Activated naive CD4-positive, alpha-beta T cell treated with anti-CD3 and anti-CD28 coated beads, Interleukin-2, amount 10 ng/mL, durations not matched to agents 7 days and 5 days (primary cell): ENCODE measurements around the gene PARD6B.
A peak's percentile ranks its signal among the peaks of the same experiment; 100 is the strongest.

Source experiments
- CTCF ChIA-PET: fragments of 350-600 bp; sonication (Branson Sonifier 250); formaldehyde crosslinking; loops from one replicate; lab custom pipeline; 2021; ENCODE audit warnings: antibody characterized with exemption; lab: Charles Lee
- DNase-seq: peaks from one replicate; pipeline ENCODE4 v3.0.0-alpha.2; 2020
- H3K27ac Mint-ChIP-seq: one replicate; pipeline ENCODE4 v1.8.0; 2021; ENCODE audit warnings: mild to moderate bottlenecking, moderate library complexity, mixed read lengths
- H3K27me3 Mint-ChIP-seq: one replicate; pipeline ENCODE4 v1.8.0; 2021; ENCODE audit warnings: mild to moderate bottlenecking, mixed read lengths
- H3K36me3 Mint-ChIP-seq: one replicate; pipeline ENCODE4 v1.8.0; 2021; ENCODE audit warnings: mixed read lengths
- H3K4me1 Mint-ChIP-seq: one replicate; pipeline ENCODE4 v1.8.0; 2021; ENCODE audit warnings: mixed read lengths
- H3K4me3 Mint-ChIP-seq: one replicate; pipeline ENCODE4 v1.8.0; 2021; ENCODE audit warnings: mild to moderate bottlenecking, moderate library complexity, mixed read lengths
- H3K9me3 Mint-ChIP-seq: one replicate; pipeline ENCODE4 v1.8.0; 2021; ENCODE audit warnings: mixed read lengths

The PARD6B gene, protein sequence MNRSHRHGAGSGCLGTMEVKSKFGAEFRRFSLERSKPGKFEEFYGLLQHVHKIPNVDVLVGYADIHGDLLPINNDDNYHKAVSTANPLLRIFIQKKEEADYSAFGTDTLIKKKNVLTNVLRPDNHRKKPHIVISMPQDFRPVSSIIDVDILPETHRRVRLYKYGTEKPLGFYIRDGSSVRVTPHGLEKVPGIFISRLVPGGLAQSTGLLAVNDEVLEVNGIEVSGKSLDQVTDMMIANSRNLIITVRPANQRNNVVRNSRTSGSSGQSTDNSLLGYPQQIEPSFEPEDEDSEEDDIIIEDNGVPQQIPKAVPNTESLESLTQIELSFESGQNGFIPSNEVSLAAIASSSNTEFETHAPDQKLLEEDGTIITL

GRCh38 chr20:50731055-50731929, at the start of gene PARD6B:
PARD6B (plus strand) TSS chr20:50731580; CDS start chr20:50731787, 207 bp downstream.
- H3K27me3 Mint-ChIP-seq = no peaks in the 10 kb centered on the region
- peak within 1 kb of the TSS; percentile 90 for H3K4me3 Mint-ChIP-seq
- peak; percentile 99 for DNase-seq
- CTCF ChIA-PET = interaction anchor here (0.7 to 1.0 kb wide), 2 partner anchors 18 to 63 kb away, joined by 3 to 4 read pairs; partner anchors contain the start of gene BCAS4
- H3K36me3 Mint-ChIP-seq = no peaks in the 10 kb centered on the region
- H3K9me3 Mint-ChIP-seq = no peaks in the 10 kb centered on the region
- H3K27ac Mint-ChIP-seq = peak within 1 kb of the TSS; percentile 89
- H3K4me1 Mint-ChIP-seq = peaks cover 23% of the 10 kb centered on the region

DNA sequence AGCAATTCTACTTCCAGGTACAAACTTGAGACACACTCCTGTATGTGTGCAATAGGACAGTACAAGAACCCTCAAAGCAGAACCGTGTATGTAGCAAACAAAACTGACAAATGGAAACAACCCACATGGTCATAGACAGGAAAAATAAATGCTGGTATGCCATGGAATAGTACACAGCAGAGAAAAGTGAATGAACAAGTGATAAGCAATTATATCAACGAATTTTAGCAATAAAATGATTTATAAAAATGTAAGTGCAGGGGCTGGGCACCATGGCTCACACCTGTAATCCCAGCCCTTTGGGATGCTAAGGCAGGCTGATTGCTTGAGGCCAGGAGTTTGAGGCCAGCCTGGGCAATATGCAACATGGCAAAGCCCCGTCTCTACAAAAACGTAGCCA, 49.3 kb upstream of the PARD6B start:
- no peak for DNase-seq
- no peak overlapping the region for H3K27ac Mint-ChIP-seq
- H3K4me1 Mint-ChIP-seq = no peaks in the 10 kb centered on the region
- CTCF ChIA-PET = no interaction called here
- no peak overlapping the region for H3K4me3 Mint-ChIP-seq
- H3K9me3 Mint-ChIP-seq = no peaks in the 10 kb centered on the region
- peaks cover 23% of the 10 kb centered on the region for H3K27me3 Mint-ChIP-seq
- H3K36me3 Mint-ChIP-seq = no peaks in the 10 kb centered on the region

GRCh38 chr20:50682947-50683530, 48.3 kb upstream of the PARD6B start:
- CTCF ChIA-PET = no interaction called here
- H3K27me3 Mint-ChIP-seq = peaks cover 26% of the 10 kb centered on the region
- no peak overlapping the region for H3K4me3 Mint-ChIP-seq
- no peaks in the 10 kb centered on the region for H3K4me1 Mint-ChIP-seq
- H3K9me3 Mint-ChIP-seq = no peaks in the 10 kb centered on the region
- no peaks in the 10 kb centered on the region for H3K36me3 Mint-ChIP-seq
- DNase-seq = no peak
- no peak overlapping the region for H3K27ac Mint-ChIP-seq

DNA sequence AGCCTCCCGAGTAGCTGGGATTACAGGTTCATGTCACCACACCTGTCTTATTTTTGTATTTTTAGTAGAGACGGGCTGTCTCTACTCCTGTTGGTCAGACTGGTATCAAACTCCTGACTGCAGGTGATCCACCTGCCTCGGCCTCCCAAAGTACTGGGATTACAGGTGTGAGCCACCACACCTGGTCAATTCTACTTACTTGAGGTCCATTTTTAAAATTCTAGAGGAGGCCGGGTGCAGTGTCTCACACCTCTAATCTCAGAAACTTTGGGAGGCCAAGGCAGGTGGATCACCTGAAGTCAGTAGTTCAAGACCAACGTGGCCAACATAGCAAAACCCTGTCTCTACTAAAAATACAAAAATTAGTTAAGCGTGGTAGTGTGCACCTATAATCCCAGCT, 47.8 kb upstream of the PARD6B start:
- no peak overlapping the region for H3K27ac Mint-ChIP-seq

DNA sequence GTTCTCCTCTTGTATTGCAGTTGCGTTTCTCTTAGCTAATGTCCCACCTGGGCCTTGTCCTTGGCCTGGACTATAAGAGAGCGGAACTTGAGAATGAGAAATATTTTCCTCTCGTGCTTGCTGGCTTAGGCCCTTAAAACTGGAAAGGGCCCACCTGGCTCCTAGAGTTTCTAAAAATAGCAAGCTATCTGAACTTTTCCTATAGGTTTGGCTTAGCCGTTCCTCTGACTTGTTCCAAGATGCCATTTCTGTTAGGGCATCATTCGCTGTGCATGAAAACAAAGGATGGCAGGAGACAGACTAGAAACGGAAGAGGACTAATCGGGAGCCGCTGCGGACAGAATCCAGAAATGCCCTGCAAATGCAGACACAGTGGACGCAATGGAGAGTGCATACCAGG, 44.6 kb upstream of the PARD6B start:
- Mint-ChIP-seq H3K27me3 (peaks cover 46% of the 10 kb centered on the region), H3K36me3 (no peaks in the 10 kb centered on the region), H3K27ac (no peak overlapping the region), H3K9me3 (no peaks in the 10 kb centered on the region), H3K4me3 (no peak overlapping the region), H3K4me1 (peaks cover 8% of the 10 kb centered on the region)
- no peak for DNase-seq
- CTCF ChIA-PET = no interaction called here

More for the DNA sequence above, 47.8 kb upstream of the PARD6B start:
- no peaks in the 10 kb centered on the region for H3K36me3 Mint-ChIP-seq
- H3K4me3 Mint-ChIP-seq = no peak overlapping the region
- H3K27me3 Mint-ChIP-seq = peaks cover 30% of the 10 kb centered on the region
- H3K9me3 Mint-ChIP-seq = no peaks in the 10 kb centered on the region
- no peaks in the 10 kb centered on the region for H3K4me1 Mint-ChIP-seq
- CTCF ChIA-PET = no interaction called here
- no peak for DNase-seq

DNA sequence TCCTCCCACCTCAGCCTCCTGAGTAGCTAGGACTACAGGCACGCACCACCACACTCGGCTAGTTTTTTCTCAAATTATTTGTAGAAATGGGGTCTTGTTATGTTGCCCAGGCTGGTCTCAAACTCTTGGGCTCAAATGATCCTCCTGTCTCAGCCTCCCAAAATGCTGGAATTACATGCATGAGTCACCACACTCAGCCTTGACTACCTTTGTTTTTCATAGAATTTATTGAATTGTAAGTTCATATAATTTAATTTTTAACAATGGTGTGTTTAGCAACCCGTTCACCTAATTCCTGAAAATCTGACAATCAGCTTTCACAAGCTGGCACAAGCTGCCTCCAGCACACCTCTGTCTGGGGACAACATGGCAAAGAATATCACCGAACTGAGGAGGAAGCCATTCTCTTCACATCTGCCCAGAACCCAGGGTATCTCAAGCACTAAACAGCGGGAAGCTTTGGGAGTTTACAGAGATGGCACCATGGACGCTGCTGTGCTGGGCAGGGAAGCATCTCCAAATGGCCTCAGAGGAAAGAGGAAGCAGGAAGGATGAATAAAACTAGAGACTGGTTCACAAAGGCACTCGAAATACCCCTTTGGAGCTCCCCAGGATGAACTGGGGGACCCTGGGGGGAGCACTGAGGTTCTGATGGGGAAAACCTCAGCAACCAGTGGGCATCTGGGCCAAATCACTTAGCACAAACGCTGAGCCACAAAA, 43.0 kb upstream of the PARD6B start:
- CTCF ChIA-PET = no interaction called here
- Mint-ChIP-seq H3K9me3 (no peaks in the 10 kb centered on the region), H3K27me3 (peaks cover 62% of the 10 kb centered on the region), H3K4me3 (no peak overlapping the region), H3K4me1 (peaks cover 9% of the 10 kb centered on the region), H3K27ac (no peak overlapping the region), H3K36me3 (no peaks in the 10 kb centered on the region)
- no peak for DNase-seq

DNA sequence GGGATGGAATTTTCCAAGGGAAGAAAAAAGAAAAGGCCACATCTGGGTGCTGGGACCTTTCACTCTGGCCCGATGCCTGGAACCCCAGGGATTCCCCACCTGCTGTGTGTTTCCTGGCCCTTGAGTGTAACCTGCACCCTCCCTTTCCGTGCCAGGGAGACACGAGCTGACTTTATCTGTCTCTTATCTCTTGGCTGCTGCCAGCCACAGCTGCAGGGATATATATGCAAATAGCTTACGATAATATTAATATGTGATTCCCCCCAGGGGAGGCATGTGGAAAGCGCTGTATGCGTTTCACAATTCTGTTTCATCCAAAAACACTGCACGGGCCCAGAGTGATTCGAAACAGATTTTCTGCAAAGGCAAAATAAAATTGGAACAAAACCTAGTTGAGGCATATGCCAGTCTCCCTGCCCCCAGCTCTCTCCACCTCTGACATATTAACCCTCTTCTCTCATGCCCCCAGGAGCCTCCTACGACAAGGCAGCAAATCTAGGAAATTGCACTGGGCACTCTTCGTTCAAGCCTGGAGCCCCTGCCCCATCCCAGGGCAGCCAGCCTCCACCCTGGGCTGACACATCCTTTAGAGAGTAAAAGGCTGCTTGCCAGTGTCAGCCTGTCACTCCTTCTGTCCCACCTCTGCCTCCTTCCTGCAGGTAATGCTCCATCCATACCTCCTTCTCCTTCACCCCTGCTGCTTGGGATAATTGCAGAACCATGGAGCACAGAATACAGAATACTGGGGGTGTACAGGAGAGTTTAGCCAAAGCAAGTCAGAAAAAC, 41.3 kb upstream of the PARD6B start:
- Mint-ChIP-seq H3K36me3 (no peaks in the 10 kb centered on the region), H3K4me1 (peaks cover 9% of the 10 kb centered on the region), H3K27ac (no peak overlapping the region), H3K4me3 (no peak overlapping the region), H3K27me3 (peaks cover 71% of the 10 kb centered on the region), H3K9me3 (no peaks in the 10 kb centered on the region)
- DNase-seq = no peak
- CTCF ChIA-PET = interaction anchor here (1.0 to 1.3 kb wide), 2 partner anchors 54 to 60 kb away, joined by 5 to 7 read pairs; no protein-coding TSS in a partner anchor

DNA sequence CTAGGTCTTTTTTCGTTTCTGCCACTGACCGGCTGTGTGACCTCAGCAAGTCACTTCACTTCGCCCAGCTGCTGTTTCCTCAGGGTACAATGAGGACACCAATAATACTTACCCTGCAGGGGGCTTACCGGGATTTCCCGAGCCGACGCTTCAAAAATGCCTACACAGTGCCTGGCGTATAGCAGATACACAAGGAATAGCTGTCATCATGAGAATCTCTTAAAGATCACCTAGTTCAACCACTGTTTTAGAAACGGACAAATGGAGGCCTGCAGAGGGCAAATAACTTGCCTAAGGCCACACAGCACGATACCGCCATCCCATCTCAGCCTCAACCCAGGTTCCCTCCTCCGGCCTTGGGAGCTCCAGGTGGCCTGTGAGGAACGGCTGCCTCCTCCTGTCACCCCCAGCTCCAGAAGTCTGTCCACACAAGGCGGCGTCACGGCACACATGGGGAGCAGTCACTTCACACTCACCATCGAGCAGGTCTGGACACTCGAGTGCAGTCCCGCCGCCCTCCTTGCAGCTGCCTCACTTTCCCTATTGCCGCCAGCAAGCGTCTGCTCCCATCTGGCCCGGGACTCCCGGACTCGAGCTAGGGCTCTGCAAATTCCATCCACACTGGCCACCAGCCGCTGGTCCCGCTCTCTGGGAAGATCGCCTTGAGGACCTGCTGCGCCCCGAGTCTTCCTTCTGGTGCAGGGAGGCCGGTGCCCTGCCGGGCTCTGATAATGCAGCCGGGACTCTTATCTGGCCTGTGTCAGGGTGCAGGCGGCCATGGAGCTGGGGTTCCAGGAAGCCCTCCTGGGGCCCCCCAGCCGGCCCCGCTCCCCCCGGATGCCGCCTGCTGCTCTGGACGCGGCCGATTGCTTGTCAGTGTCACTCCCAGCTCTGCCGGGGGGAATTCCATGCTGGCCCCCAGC, 40.5 kb upstream of the PARD6B start, which contains the start of gene RIPOR3:
Gene RIPOR3, minus strand, starts transcription at position 893 of the 923 bp plus-strand sequence. Its CDS starts 414 bp downstream, at position 479.
- Mint-ChIP-seq H3K27me3 (peaks cover 75% of the 10 kb centered on the region), H3K27ac (no peak within 1 kb of the TSS), H3K9me3 (no peaks in the 10 kb centered on the region), H3K4me1 (peaks cover 9% of the 10 kb centered on the region), H3K36me3 (no peaks in the 10 kb centered on the region), H3K4me3 (no peak within 1 kb of the TSS)
- DNase-seq = no peak
- CTCF ChIA-PET = interaction anchor here (1.0 to 1.3 kb wide), 2 partner anchors 55 to 59 kb away, joined by 5 to 7 read pairs; no protein-coding TSS in a partner anchor

DNA sequence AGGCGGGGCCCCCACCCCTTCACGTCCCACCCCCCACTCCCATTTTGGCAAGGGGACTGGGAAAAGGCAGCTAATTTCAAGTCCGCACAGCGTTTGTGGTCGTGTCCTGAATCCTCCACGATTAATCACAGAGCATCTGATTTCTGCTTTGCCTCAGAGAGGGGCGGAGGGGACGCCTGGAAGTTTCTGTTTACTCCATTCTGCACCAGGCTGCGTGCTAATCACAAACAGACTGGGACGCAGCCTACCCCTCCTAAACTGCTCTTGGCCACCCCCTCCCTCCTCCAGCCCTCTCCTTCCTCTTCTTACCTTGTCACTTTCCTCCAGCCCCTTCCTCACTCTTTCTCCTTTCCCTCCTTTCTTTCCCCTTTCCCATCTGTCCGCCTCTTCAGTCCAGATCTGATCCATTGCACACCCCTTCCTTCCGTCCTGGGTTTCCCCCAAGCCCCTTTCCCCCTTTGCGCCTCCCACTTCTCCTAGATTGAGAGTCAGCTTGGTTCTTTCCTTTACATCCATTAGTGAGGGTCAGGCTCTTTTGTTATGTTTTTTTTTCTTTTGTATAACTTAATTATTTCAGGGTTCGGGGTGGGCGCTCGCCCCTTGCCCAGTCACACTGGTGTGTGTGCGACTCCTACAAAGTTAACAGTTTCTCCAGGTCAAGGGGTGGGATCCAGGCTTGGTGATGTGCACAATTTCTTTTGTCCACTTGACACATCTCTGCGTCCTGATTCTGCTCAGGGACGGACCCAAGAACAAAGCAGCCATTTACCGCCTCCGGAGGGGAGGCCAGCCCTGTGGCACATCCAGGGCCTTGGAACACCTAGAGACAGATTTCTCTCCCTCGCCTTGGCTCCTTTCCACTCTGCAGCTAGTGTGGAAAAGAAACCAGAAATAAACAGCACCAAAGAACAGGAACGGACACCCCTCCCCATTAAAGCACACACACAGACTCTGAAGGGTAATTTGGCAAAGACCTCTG, 39.5 kb upstream of the PARD6B start:
- peaks cover 9% of the 10 kb centered on the region for H3K4me1 Mint-ChIP-seq
- CTCF ChIA-PET = interaction anchor here (1.3 kb wide), 1 partner anchor 56 kb away, joined by 5 read pairs; no protein-coding TSS in a partner anchor
- H3K9me3 Mint-ChIP-seq = no peaks in the 10 kb centered on the region
- no peak overlapping the region for H3K27ac Mint-ChIP-seq
- DNase-seq = no peak
- no peak overlapping the region for H3K4me3 Mint-ChIP-seq
- peaks cover 74% of the 10 kb centered on the region for H3K27me3 Mint-ChIP-seq
- H3K36me3 Mint-ChIP-seq = no peaks in the 10 kb centered on the region

GRCh38 chr20:50692552-50692933, 38.8 kb upstream of the PARD6B start:
- Mint-ChIP-seq H3K4me3 (no peak overlapping the region), H3K9me3 (no peaks in the 10 kb centered on the region), H3K27ac (no peak overlapping the region), H3K4me1 (peaks cover 9% of the 10 kb centered on the region), H3K36me3 (no peaks in the 10 kb centered on the region), H3K27me3 (peaks cover 74% of the 10 kb centered on the region)
- CTCF ChIA-PET = no interaction called here
- DNase-seq = no peak

- H3K36me3 Mint-ChIP-seq = no peaks in the 10 kb centered on the region
- no peak overlapping the region for H3K27ac Mint-ChIP-seq
- H3K4me3 Mint-ChIP-seq = no peak overlapping the region
- CTCF ChIA-PET = no interaction called here
- H3K9me3 Mint-ChIP-seq = no peaks in the 10 kb centered on the region
- DNase-seq = no peak
- peaks cover 74% of the 10 kb centered on the region for H3K27me3 Mint-ChIP-seq
- H3K4me1 Mint-ChIP-seq = peaks cover 9% of the 10 kb centered on the region
Observed at GRCh38 chr20:50693001-50693400, 38.4 kb upstream of the PARD6B start.
